Ascending aorta (tissue), 2 donors: ENCODE data around the gene RBP5. TPM values are rescaled to one million over a fixed set of nuclear protein-coding genes. Genes with fewer than 3 reads are reported as not detected.
A peak's percentile ranks its signal among the peaks of the same experiment; 100 is the strongest.

Experiments
- DNase-seq, 2 donors: peaks; one replicate each; pipeline ENCODE4 v3.0.0-alpha.2; 2019; ENCODE audit warnings: low spot score in 2 of 2
- H3K27ac ChIP-seq, 2 donors: fragments of 200-600 bp; sonication (generic); one replicate each; pipeline ENCODE4 v1.5.1; 2016 to 2017; ENCODE audit warnings: mild to moderate bottlenecking in 1 of 2
- H3K27me3 ChIP-seq: fragments of 200-600 bp; sonication (generic); one replicate; pipeline ENCODE4 v1.5.1; 2017
- H3K36me3 ChIP-seq, 2 donors: fragments of 200-600 bp; sonication (generic); one replicate each; pipeline ENCODE4 v1.5.1; 2016
- H3K4me1 ChIP-seq, 2 donors: fragments of 200-600 bp; sonication (generic); one replicate each; pipeline ENCODE4 v1.5.1; 2016 to 2017; ENCODE audit warnings: mild to moderate bottlenecking in 1 of 2
- H3K4me3 ChIP-seq, 2 donors: fragments of 200-600 bp; sonication (generic); one replicate each; pipeline ENCODE4 v1.5.1; 2016 to 2017; ENCODE audit warnings: mild to moderate bottlenecking in 1 of 2
- H3K9me3 ChIP-seq, 2 donors: fragments of 200-600 bp; sonication (generic); one replicate each; pipeline ENCODE4 v1.5.1; 2016
- CTCF ChIP-seq, 3 experiments: fragments of 200-600 bp in 2 of 3; fragments of 450-650 bp in 1 of 3; sonication (generic) in 2 of 3; IDR thresholded peaks; one replicate each; pipeline ENCODE4 v1.5.1; 2016 to 2019; ENCODE audit warnings: antibody characterized with exemption in 3 of 3, mild to moderate bottlenecking in 1 of 3, moderate library complexity in 1 of 3
- intact Hi-C: fragments of 100-400 bp; cut with DNase I; formaldehyde crosslinking; loops from one replicate; pipeline ENCODE4 v1.15.1; 2023
- total RNA-seq: library from RNA; depleted of rRNA; stranded (reverse); fragments of >200 nt; gene quantifications from one replicate; pipeline ENCODE4 v1.1.0, GENCODE V29; 2016

RBP5 gene
- total RNA-seq, 1 donor from 2014 or later: 0.96 TPM

- Histone ChIP-seq H3K27ac (peak overlapping the region; percentile 77 to 79), H3K4me3 (peak overlapping the region in 1 of 2 donors; percentile 62), H3K4me1 (peaks cover 0 to 12% of the 10 kb centered on the region in 2 donors), H3K27me3 (no peaks in the 10 kb centered on the region), H3K9me3 (no peaks in the 10 kb centered on the region), H3K36me3 (peaks cover 12 to 27% of the 10 kb centered on the region in 2 donors)
- intact Hi-C loops: loop anchor here (1.0 to 5.0 kb wide), 4 partner anchors 14 to 76 kb away; partner anchors contain the start of genes C1RL, C1S and LPCAT3
- no peak for TF ChIP-seq CTCF (IDR thresholded peaks at IDR 0.05)
- peak in 1 of 2 donors; percentile 57 for DNase-seq
Observed at GRCh38 chr12:7092986-7093460, 35.7 kb downstream of the RBP5 start.

- intact Hi-C loops: loop anchor here (1.0 to 5.0 kb wide), 4 partner anchors 13 to 75 kb away; partner anchors contain the start of genes C1RL, C1S and LPCAT3
- H3K4me3 ChIP-seq: peak within 1 kb of the TSS; percentile 51 to 62
- peaks cover 0 to 12% of the 10 kb centered on the region in 2 donors for H3K4me1 ChIP-seq
- H3K27ac ChIP-seq: peak within 1 kb of the TSS; percentile 77 to 79
- H3K36me3 ChIP-seq: peaks cover 17 to 27% of the 10 kb centered on the region in 2 donors
- DNase-seq: peak; percentile 48 to 92
- no peaks in the 10 kb centered on the region for H3K9me3 ChIP-seq
- no peaks in the 10 kb centered on the region for H3K27me3 ChIP-seq
- TF ChIP-seq CTCF (IDR thresholded peaks at IDR 0.05): peak; percentile 86 to 91 (median 87)
Observed at GRCh38 chr12:7092229-7092985, 36.3 kb downstream of the RBP5 start, which contains the start of gene C1R. TSS of gene C1R (minus strand) at chr12:7092445. CDS start at chr12:7092388, 57 bp downstream.

GRCh38 chr12:7091660-7092228 is 36.9 kb downstream of the RBP5 start:
- no peaks in the 10 kb centered on the region for H3K9me3 ChIP-seq
- peak in 1 of 2 donors; percentile 79 for DNase-seq
- peak overlapping the region; percentile 77 to 79 for H3K27ac ChIP-seq
- H3K36me3 ChIP-seq: peaks cover 17 to 32% of the 10 kb centered on the region in 2 donors
- H3K4me3 ChIP-seq: peak overlapping the region; percentile 51 to 62
- H3K4me1 ChIP-seq: peaks cover 0 to 12% of the 10 kb centered on the region in 2 donors
- intact Hi-C loops: loop anchor here (1.0 to 5.0 kb wide), 4 partner anchors 12 to 74 kb away; partner anchors contain the start of genes C1RL, C1S and LPCAT3
- no peaks in the 10 kb centered on the region for H3K27me3 ChIP-seq
- no peak for TF ChIP-seq CTCF (IDR thresholded peaks at IDR 0.05)

GRCh38 chr12:7091171-7091570 is 37.5 kb downstream of the RBP5 start:
- Histone ChIP-seq H3K4me3 (peak overlapping the region; percentile 51 to 62), H3K27me3 (no peaks in the 10 kb centered on the region), H3K4me1 (peaks cover 0 to 12% of the 10 kb centered on the region in 2 donors), H3K9me3 (no peaks in the 10 kb centered on the region), H3K27ac (peak overlapping the region; percentile 77 to 79), H3K36me3 (peaks cover 20 to 38% of the 10 kb centered on the region in 2 donors)
- peak in 1 of 2 donors; percentile 53 for DNase-seq
- no peak for TF ChIP-seq CTCF (IDR thresholded peaks at IDR 0.05)
- intact Hi-C loops: loop anchor here (5.0 kb wide), 1 partner anchor 74 kb away; the partner anchor contains the start of gene LPCAT3

GRCh38 chr12:7090222-7090998 is 38.3 kb downstream of the RBP5 start:
- peak overlapping the region; percentile 51 to 62 for H3K4me3 ChIP-seq
- peaks cover 27 to 46% of the 10 kb centered on the region in 2 donors for H3K36me3 ChIP-seq
- H3K9me3 ChIP-seq: no peaks in the 10 kb centered on the region
- TF ChIP-seq CTCF (IDR thresholded peaks at IDR 0.05): no peak
- peak overlapping the region; percentile 77 to 79 for H3K27ac ChIP-seq
- no peaks in the 10 kb centered on the region for H3K27me3 ChIP-seq
- H3K4me1 ChIP-seq: peaks cover 0 to 12% of the 10 kb centered on the region in 2 donors
- DNase-seq: peak in 1 of 2 donors; percentile 61
- intact Hi-C loops: loop anchor here (5.0 kb wide), 1 partner anchor 73 kb away; the partner anchor contains the start of gene LPCAT3
